ENCODE results near the gene LSP1.

DNA sequence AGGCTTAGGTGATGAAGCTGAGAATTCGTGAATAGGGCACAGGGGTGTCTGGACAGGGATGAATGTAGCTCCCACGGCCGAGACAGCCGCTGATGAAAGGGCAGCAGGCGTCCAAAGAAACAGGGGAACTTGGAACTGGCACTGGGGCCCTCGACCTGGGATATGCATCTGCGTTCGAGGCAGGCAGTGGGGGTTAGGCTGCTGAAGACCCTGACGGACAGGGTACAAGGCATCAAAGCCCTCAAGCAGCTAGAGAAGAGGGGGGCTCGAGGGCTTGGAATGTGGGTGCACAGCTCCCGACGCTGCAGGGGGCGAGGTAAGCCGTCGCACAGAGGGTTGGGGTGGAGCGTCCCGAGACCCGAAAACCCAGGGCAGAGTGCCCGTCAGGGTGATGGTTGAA is 25.0 kb upstream of the LSP1 start:
- TF ChIP-seq CTCF (IDR thresholded peaks at IDR 0.05): no peak
- no peak for TF ChIP-seq POLR2A (IDR thresholded peaks at IDR 0.05)

Data from adrenal gland (tissue), 5 donors.